SK-N-SH (cell line): Measurements from ENCODE around the gene NRF1.

Source experiments
- POLR2AphosphoS5 ChIP-seq: IDR thresholded peaks from 2 replicates; pipeline ENCODE4 v1.6.1; 2012; ENCODE audit warnings: low read depth, low read length
- RAD21 ChIP-seq: IDR thresholded peaks from 2 replicates; pipeline ENCODE4 v1.6.1; 2012; ENCODE audit warnings: mild to moderate bottlenecking, low read length
- TF ChIP-seq, protein P1 (sequence below): fragments of 200-600 bp; sonication (generic); IDR thresholded peaks from 2 replicates; pipeline ENCODE4 v1.6.1; 2017; ENCODE audit warnings: antibody characterized with exemption, mild to moderate bottlenecking, moderate library complexity
- TF ChIP-seq, protein P2 (sequence below): IDR thresholded peaks from 2 replicates; pipeline ENCODE4; 2012

DNA sequence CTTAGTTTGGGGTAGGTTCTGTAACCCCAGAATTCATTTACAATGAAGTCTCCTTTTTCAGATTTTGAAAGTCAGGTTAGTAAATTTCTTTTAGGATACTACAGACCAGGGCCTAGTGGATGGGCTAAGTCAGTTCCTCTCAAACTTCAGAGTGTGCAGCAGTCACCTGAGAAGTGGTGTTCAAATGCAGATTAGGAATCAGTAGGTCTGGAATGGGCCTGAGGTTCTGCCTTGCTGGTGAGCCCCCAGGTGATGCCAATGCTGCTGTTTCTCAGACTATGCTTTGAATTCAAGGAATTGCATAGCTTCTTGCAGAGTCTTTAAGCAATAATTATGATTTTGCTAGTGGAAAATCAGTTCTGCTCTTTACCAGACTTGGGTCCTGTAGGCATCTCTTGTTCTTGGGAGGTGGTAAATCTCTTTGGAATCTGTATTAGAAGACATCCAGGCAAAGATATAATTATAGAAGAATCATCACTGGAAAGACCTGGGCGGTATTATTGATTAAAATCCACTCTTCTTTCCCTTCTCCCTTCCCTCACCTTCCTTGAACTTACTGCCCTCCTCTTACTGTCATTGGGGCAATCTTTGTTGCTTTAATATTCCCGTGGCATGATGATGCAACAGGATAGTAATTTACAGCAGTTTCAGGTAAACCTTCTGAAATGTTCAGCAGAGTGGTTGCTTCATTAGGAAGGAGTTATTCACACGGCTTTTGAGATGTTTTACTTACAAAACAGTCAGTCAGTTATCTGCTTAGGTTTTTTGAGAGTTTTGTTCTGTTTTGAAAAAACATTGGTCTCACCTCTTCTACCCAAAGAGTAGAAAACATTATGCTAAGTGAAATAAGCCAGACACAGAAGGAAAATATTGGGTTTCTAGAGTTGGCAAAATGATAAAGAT is 87.2 kb downstream of the NRF1 start:
- TF ChIP-seq RAD21, result no peak
- no peak for TF ChIP-seq POLR2AphosphoS5
- TF ChIP-seq, protein P1, sequence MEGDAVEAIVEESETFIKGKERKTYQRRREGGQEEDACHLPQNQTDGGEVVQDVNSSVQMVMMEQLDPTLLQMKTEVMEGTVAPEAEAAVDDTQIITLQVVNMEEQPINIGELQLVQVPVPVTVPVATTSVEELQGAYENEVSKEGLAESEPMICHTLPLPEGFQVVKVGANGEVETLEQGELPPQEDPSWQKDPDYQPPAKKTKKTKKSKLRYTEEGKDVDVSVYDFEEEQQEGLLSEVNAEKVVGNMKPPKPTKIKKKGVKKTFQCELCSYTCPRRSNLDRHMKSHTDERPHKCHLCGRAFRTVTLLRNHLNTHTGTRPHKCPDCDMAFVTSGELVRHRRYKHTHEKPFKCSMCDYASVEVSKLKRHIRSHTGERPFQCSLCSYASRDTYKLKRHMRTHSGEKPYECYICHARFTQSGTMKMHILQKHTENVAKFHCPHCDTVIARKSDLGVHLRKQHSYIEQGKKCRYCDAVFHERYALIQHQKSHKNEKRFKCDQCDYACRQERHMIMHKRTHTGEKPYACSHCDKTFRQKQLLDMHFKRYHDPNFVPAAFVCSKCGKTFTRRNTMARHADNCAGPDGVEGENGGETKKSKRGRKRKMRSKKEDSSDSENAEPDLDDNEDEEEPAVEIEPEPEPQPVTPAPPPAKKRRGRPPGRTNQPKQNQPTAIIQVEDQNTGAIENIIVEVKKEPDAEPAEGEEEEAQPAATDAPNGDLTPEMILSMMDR, result no peak
- TF ChIP-seq, protein P2, sequence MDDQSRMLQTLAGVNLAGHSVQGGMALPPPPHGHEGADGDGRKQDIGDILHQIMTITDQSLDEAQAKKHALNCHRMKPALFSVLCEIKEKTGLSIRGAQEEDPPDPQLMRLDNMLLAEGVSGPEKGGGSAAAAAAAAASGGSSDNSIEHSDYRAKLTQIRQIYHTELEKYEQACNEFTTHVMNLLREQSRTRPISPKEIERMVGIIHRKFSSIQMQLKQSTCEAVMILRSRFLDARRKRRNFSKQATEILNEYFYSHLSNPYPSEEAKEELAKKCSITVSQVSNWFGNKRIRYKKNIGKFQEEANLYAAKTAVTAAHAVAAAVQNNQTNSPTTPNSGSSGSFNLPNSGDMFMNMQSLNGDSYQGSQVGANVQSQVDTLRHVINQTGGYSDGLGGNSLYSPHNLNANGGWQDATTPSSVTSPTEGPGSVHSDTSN, result no peak
